Left lung (tissue), 10 donors: Measurements from ENCODE around the gene ADGRG6. TPM values are rescaled to one million over a fixed set of nuclear protein-coding genes. Genes with fewer than 3 reads are reported as not detected.

Experiments used
- ATAC-seq: fragments of 200-7000 bp; cut with Tn5 transposase; one replicate; pipeline ENCODE4 v1.9.1; 2020; ENCODE audit warnings: moderate library complexity
- DNase-seq, 4 donors: peaks; one replicate each; pipeline ENCODE4 v3.0.0-alpha.2; 2013 to 2020
- H3K27ac ChIP-seq, 2 donors: fragments of 200-600 bp; sonication (generic) in 1 of 2; one replicate each; pipeline versions ENCODE4 v1.5.0 to v1.8.0; 2020 to 2021
- H3K27me3 ChIP-seq, 2 donors: fragments of 200-600 bp; sonication (generic) in 1 of 2; one replicate each; pipeline versions ENCODE4 v1.5.0 to v1.8.0; 2020 to 2021
- H3K36me3 ChIP-seq, 2 donors: fragments of 200-600 bp; sonication (generic) in 1 of 2; one replicate each; pipeline versions ENCODE4 v1.5.0 to v1.8.0; 2020 to 2021
- H3K4me1 ChIP-seq, 2 donors: fragments of 200-600 bp; one replicate each; pipeline ENCODE4 v1.8.0; 2021
- H3K4me3 ChIP-seq, 2 donors: fragments of 200-600 bp; sonication (generic) in 1 of 2; one replicate each; pipeline versions ENCODE4 v1.5.0 to v1.8.0; 2020 to 2021; ENCODE audit warnings: mild to moderate bottlenecking in 1 of 2
- H3K9me3 ChIP-seq, 2 donors: fragments of 200-600 bp; sonication (generic) in 1 of 2; one replicate each; pipeline versions ENCODE4 v1.5.0 to v1.8.0; 2020 to 2021
- intact Hi-C, 2 donors: fragments of 100-400 bp; cut with DNase I; formaldehyde crosslinking; loops; one replicate each; pipeline versions ENCODE4 v1.11.2 to v1.14.2; 2022
- polyA plus RNA-seq, 6 donors: library from polyadenylated mRNA; unstranded; fragments of 120-200 nt; gene quantifications; one replicate each; pipeline ENCODE4 v1.2.1, GENCODE V29; 2013; ENCODE audit not compliant: insufficient read length in 6 of 6
- total RNA-seq, 2 donors: library from RNA; stranded (reverse); fragmentation: NEBNext Ultra II Directional; extraction: Animal tissue kit (Norgen Biotek cat#: 25700); gene quantifications; one replicate each; pipeline ENCODE4 v1.2.1, GENCODE V29; 2021
- TF ChIP-seq, protein P1 (sequence below), 2 donors: fragments of 200-600 bp; sonication (generic) in 1 of 2; IDR thresholded peaks; one replicate each; pipeline versions ENCODE4 v1.5.0 to v1.8.0; 2021; ENCODE audit warnings: antibody characterized with exemption in 2 of 2
- donor health status: DM: no; HTN: yes; CAD: no.
- donor health status: DM: no; HTN: no; CAD: no.

Gene ADGRG6
- total and polyA plus RNA-seq, 8 donors, result 34.2 to 160 (median 137) TPM

DNA sequence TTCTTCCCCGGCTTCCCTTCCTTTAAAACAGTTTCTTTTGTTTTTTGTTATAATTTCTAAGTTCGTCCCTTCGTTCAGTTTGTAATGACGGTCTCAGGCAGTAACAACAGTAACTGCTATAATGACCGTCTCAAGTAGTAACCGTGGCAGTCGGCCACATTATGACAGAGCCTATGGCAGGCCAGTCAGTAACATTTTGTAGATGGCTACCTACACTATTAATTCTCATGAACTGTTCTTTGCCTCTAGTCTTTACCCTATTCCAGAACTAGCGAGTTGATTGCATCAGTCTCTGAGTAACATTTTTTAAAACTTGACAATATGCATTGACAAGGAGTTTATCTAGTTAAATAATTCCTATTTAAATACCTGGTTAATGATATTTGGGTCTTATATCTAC lies 43.0 kb upstream of the ADGRG6 start:
- DNase-seq (no peak), ATAC-seq (no peak)
- no peaks in the 10 kb centered on the region for H3K4me1 ChIP-seq
- H3K27me3 ChIP-seq, result no peaks in the 10 kb centered on the region
- H3K4me3 ChIP-seq, result no peak overlapping the region
- H3K36me3 ChIP-seq, result no peaks in the 10 kb centered on the region
- H3K27ac ChIP-seq, result no peak overlapping the region
- TF ChIP-seq, protein P1, sequence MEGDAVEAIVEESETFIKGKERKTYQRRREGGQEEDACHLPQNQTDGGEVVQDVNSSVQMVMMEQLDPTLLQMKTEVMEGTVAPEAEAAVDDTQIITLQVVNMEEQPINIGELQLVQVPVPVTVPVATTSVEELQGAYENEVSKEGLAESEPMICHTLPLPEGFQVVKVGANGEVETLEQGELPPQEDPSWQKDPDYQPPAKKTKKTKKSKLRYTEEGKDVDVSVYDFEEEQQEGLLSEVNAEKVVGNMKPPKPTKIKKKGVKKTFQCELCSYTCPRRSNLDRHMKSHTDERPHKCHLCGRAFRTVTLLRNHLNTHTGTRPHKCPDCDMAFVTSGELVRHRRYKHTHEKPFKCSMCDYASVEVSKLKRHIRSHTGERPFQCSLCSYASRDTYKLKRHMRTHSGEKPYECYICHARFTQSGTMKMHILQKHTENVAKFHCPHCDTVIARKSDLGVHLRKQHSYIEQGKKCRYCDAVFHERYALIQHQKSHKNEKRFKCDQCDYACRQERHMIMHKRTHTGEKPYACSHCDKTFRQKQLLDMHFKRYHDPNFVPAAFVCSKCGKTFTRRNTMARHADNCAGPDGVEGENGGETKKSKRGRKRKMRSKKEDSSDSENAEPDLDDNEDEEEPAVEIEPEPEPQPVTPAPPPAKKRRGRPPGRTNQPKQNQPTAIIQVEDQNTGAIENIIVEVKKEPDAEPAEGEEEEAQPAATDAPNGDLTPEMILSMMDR (IDR thresholded peaks at IDR 0.05), result no peak
- intact Hi-C loops, result no loop called here
- H3K9me3 ChIP-seq, result no peaks in the 10 kb centered on the region

DNA sequence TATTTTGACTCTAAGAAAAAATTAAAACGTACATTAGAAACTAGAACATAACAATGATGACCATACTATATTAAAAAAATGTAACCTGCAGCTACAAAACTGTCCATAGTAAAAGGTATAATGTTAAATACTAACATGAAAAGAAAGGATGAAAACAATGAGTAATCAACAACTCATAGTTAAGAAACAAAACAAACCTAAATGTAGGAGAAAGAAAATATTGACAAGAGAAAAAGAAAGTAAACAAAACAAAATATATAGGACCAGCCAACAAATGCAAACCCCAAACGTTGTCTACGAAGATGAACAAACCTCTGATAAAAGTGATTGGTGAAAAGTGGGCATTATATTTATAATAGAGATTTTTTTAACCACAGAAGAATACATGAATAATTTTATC lies 41.1 kb upstream of the ADGRG6 start:
- no peak overlapping the region for H3K4me3 ChIP-seq
- TF ChIP-seq, protein P1 (IDR thresholded peaks at IDR 0.05), result no peak
- intact Hi-C loops, result no loop called here
- no peaks in the 10 kb centered on the region for H3K9me3 ChIP-seq
- no peak for ATAC-seq
- no peaks in the 10 kb centered on the region for H3K36me3 ChIP-seq
- H3K27me3 ChIP-seq, result no peaks in the 10 kb centered on the region
- H3K4me1 ChIP-seq, result no peaks in the 10 kb centered on the region
- H3K27ac ChIP-seq, result no peak overlapping the region
- DNase-seq, result no peak

GRCh38 chr6:142262231-142262630 lies 39.6 kb upstream of the ADGRG6 start:
- TF ChIP-seq, protein P1 (IDR thresholded peaks at IDR 0.05), result no peak
- H3K4me1 ChIP-seq, result no peaks in the 10 kb centered on the region
- DNase-seq (no peak), ATAC-seq (no peak)
- H3K27ac ChIP-seq, result no peak overlapping the region
- no peaks in the 10 kb centered on the region for H3K27me3 ChIP-seq
- intact Hi-C loops, result no loop called here
- H3K9me3 ChIP-seq, result no peaks in the 10 kb centered on the region
- H3K36me3 ChIP-seq, result no peaks in the 10 kb centered on the region
- no peak overlapping the region for H3K4me3 ChIP-seq

GRCh38 chr6:142265476-142265875 lies 36.3 kb upstream of the ADGRG6 start:
- no peak for ATAC-seq
- TF ChIP-seq, protein P1 (IDR thresholded peaks at IDR 0.05), result no peak
- intact Hi-C loops, result no loop called here
- Histone ChIP-seq H3K4me3 (no peak overlapping the region), H3K4me1 (no peaks in the 10 kb centered on the region), H3K36me3 (no peaks in the 10 kb centered on the region), H3K9me3 (no peaks in the 10 kb centered on the region), H3K27me3 (no peaks in the 10 kb centered on the region), H3K27ac (no peak overlapping the region)
- DNase-seq, result no peak

- DNase-seq (no peak), ATAC-seq (no peak)
- no peaks in the 10 kb centered on the region for H3K4me1 ChIP-seq
- H3K36me3 ChIP-seq, result no peaks in the 10 kb centered on the region
- H3K27me3 ChIP-seq, result no peaks in the 10 kb centered on the region
- no peaks in the 10 kb centered on the region for H3K9me3 ChIP-seq
- TF ChIP-seq, protein P1 (IDR thresholded peaks at IDR 0.05), result no peak
- intact Hi-C loops, result no loop called here
- no peak overlapping the region for H3K4me3 ChIP-seq
- H3K27ac ChIP-seq, result no peak overlapping the region
Measured at GRCh38 chr6:142266060-142266459, 35.7 kb upstream of the ADGRG6 start.
